CD4-positive, alpha-beta T cell (primary cell): ENCODE results near the gene C2CD4A. TPM values are rescaled to one million over a fixed set of nuclear protein-coding genes. Genes with fewer than 3 reads are reported as not detected.

Experiments used
- ATAC-seq: fragments of 200-7000 bp; cut with Tn5 transposase; one replicate; pipeline ENCODE4 v1.10.0; 2022; ENCODE audit warnings: mild to moderate bottlenecking; ENCODE audit not compliant: poor library complexity
- CTCF ChIA-PET: fragments of 350-600 bp; sonication (Branson Sonifier 250); formaldehyde crosslinking; loops from one replicate; lab custom pipeline; 2021; ENCODE audit warnings: antibody characterized with exemption, inconsistent platforms; lab: Charles Lee
- POLR2A ChIA-PET: fragments of 350-600 bp; sonication (Branson Sonifier 250); formaldehyde crosslinking; loops from one replicate; lab custom pipeline; 2021; ENCODE audit warnings: antibody characterized with exemption, inconsistent platforms; lab: Charles Lee
- DNase-seq, 14 experiments: peaks; one replicate each; pipeline ENCODE4 v3.0.0-alpha.2; 2013 to 2020; ENCODE audit warnings: mixed read lengths in 2 of 14
- H3K27ac ChIP-seq, 2 donors: one replicate each; pipeline versions ENCODE4 v1.5.1 to v1.7.0; 2013; ENCODE audit warnings: low read length in 2 of 2, low read depth in 1 of 2, mild to moderate bottlenecking in 1 of 2
- H3K27me3 ChIP-seq, 2 experiments: 1 replicate in 1 of 2; 2 replicates in 1 of 2; pipeline versions ENCODE4 v1.6.1 to v1.7.0; 2013; ENCODE audit warnings: low read length in 2 of 2, control low read depth in 1 of 2, mild to moderate bottlenecking in 1 of 2, moderate library complexity in 1 of 2; ENCODE audit not compliant: insufficient read depth in 2 of 2, control insufficient read depth in 1 of 2
- H3K36me3 ChIP-seq: one replicate; pipeline ENCODE4 v1.6.1; 2013; ENCODE audit warnings: low read length, control low read depth; ENCODE audit not compliant: insufficient read depth
- H3K4me1 ChIP-seq: one replicate; pipeline ENCODE4 v1.6.1; 2013; ENCODE audit warnings: low read length, control low read depth; ENCODE audit not compliant: insufficient read depth
- H3K4me3 ChIP-seq: one replicate; pipeline ENCODE4 v1.5.1; 2013; ENCODE audit warnings: mild to moderate bottlenecking, low read length, moderate library complexity
- H3K9me3 ChIP-seq, 2 experiments: 1 replicate in 1 of 2; 2 replicates in 1 of 2; pipeline versions ENCODE4 v1.6.1 to v1.7.0; 2013; ENCODE audit warnings: low read length in 2 of 2, mild to moderate bottlenecking in 2 of 2, control low read depth in 1 of 2, moderate library complexity in 1 of 2; ENCODE audit not compliant: control insufficient read depth in 1 of 2, insufficient read depth in 1 of 2
- H3K27ac Mint-ChIP-seq: one replicate; pipeline ENCODE4 v1.8.0; 2020; ENCODE audit warnings: mixed read lengths
- H3K27me3 Mint-ChIP-seq: one replicate; pipeline ENCODE4 v1.8.0; 2021; ENCODE audit warnings: mixed read lengths
- H3K36me3 Mint-ChIP-seq: one replicate; pipeline ENCODE4 v1.8.0; 2021; ENCODE audit warnings: low read depth, mixed read lengths
- H3K4me1 Mint-ChIP-seq: one replicate; pipeline ENCODE4 v1.8.0; 2021; ENCODE audit warnings: low read depth, mixed read lengths
- H3K4me3 Mint-ChIP-seq: one replicate; pipeline ENCODE4 v1.8.0; 2020; ENCODE audit warnings: mild to moderate bottlenecking, mixed read lengths
- H3K9me3 Mint-ChIP-seq: one replicate; pipeline ENCODE4 v1.8.0; 2020; ENCODE audit warnings: mixed read lengths
- CTCF ChIP-seq: fragments of 200-600 bp; IDR thresholded peaks from one replicate; pipeline ENCODE4 v1.8.0; 2022; ENCODE audit warnings: antibody characterized with exemption, mild to moderate bottlenecking
- intact Hi-C, 2 experiments: fragments of 100-400 bp; cut with DNase I in 1 of 2; cut with micrococcal nuclease in 1 of 2; formaldehyde crosslinking; loops; one replicate each; pipeline versions ENCODE4 v1.15.1 to v1.9.0; 2023 to 2025; cut with DNase I, micrococcal nuclease
- total RNA-seq, 174 experiments: library from RNA in 2 of 174; stranded (reverse) in 2 of 174; gene quantifications; one replicate each; pipeline ENCODE4 v1.2.3 and lab custom pipeline; 2021 to 2026

The C2CD4A gene
- total RNA-seq, 2 experiments from 2014 or later = 0.19 to 0.34 TPM

- POLR2A ChIA-PET = no interaction called here
- Mint-ChIP-seq H3K9me3 (no peaks in the 10 kb centered on the region), H3K4me1 (no peaks in the 10 kb centered on the region)
Observed at GRCh38 chr15:62107571-62108121, 40.9 kb downstream of the C2CD4A start.

GRCh38 chr15:62108411-62108810, 41.6 kb downstream of the C2CD4A start:
- CTCF ChIA-PET = no interaction called here
- Histone ChIP-seq H3K27ac (no peak overlapping the region), H3K27me3 (no peaks in the 10 kb centered on the region), H3K36me3 (no peaks in the 10 kb centered on the region), H3K4me1 (no peaks in the 10 kb centered on the region), H3K9me3 (no peaks in the 10 kb centered on the region), H3K4me3 (no peak overlapping the region)
- Mint-ChIP-seq H3K27ac (no peak overlapping the region), H3K9me3 (no peaks in the 10 kb centered on the region), H3K27me3 (peaks cover 6% of the 10 kb centered on the region), H3K4me1 (no peaks in the 10 kb centered on the region), H3K4me3 (no peak overlapping the region), H3K36me3 (no peaks in the 10 kb centered on the region)
- no peak for DNase-seq
- no peak for TF ChIP-seq CTCF
- ATAC-seq = no peak
- POLR2A ChIA-PET = no interaction called here
- intact Hi-C loops = no loop called here

More at GRCh38 chr15:62107571-62108121, 40.9 kb downstream of the C2CD4A start:
- Histone ChIP-seq H3K36me3 (no peaks in the 10 kb centered on the region), H3K4me1 (no peaks in the 10 kb centered on the region), H3K27ac (no peak overlapping the region), H3K4me3 (no peak overlapping the region), H3K27me3 (no peaks in the 10 kb centered on the region), H3K9me3 (no peaks in the 10 kb centered on the region)
- no peak for DNase-seq
- intact Hi-C loops = no loop called here
- H3K27me3 Mint-ChIP-seq = peaks cover 6% of the 10 kb centered on the region
- no peak overlapping the region for H3K27ac Mint-ChIP-seq
- no peaks in the 10 kb centered on the region for H3K36me3 Mint-ChIP-seq
- no peak for TF ChIP-seq CTCF
- no peak for ATAC-seq
- CTCF ChIA-PET = no interaction called here
- no peak overlapping the region for H3K4me3 Mint-ChIP-seq

GRCh38 chr15:62109437-62109836, 42.7 kb downstream of the C2CD4A start:
- Mint-ChIP-seq H3K27me3 (peaks cover 6% of the 10 kb centered on the region), H3K27ac (no peak overlapping the region), H3K4me1 (no peaks in the 10 kb centered on the region), H3K9me3 (no peaks in the 10 kb centered on the region), H3K36me3 (no peaks in the 10 kb centered on the region), H3K4me3 (no peak overlapping the region)
- Histone ChIP-seq H3K4me3 (no peak overlapping the region), H3K27ac (no peak overlapping the region), H3K27me3 (no peaks in the 10 kb centered on the region), H3K36me3 (no peaks in the 10 kb centered on the region), H3K9me3 (no peaks in the 10 kb centered on the region), H3K4me1 (no peaks in the 10 kb centered on the region)
- DNase-seq = no peak
- ATAC-seq = no peak
- no peak for TF ChIP-seq CTCF
- intact Hi-C loops = no loop called here
- ChIA-PET POLR2A (no interaction called here), CTCF (no interaction called here)
